B cell (primary cell): ENCODE measurements around the gene PCF11.

Experiments
- CTCF ChIP-seq: fragments of 200-600 bp; IDR thresholded peaks from one replicate; pipeline ENCODE4 v1.8.0; 2022; ENCODE audit warnings: antibody characterized with exemption, mild to moderate bottlenecking
- EZH2 ChIP-seq: IDR thresholded peaks from 2 replicates; pipeline ENCODE4 v1.6.1; 2012; ENCODE audit warnings: borderline replicate concordance, low read depth, mild to moderate bottlenecking, moderate library complexity, low read length; ENCODE audit not compliant: insufficient read depth, poor library complexity, severe bottlenecking

- TF ChIP-seq EZH2 (no peak), CTCF (no peak)
These were observed 24.7 kb upstream of the PCF11 start for GRCh38 chr11:83132191-83132590.
